ENCODE data around the gene SLIT3.

The SLIT3 gene

DNA sequence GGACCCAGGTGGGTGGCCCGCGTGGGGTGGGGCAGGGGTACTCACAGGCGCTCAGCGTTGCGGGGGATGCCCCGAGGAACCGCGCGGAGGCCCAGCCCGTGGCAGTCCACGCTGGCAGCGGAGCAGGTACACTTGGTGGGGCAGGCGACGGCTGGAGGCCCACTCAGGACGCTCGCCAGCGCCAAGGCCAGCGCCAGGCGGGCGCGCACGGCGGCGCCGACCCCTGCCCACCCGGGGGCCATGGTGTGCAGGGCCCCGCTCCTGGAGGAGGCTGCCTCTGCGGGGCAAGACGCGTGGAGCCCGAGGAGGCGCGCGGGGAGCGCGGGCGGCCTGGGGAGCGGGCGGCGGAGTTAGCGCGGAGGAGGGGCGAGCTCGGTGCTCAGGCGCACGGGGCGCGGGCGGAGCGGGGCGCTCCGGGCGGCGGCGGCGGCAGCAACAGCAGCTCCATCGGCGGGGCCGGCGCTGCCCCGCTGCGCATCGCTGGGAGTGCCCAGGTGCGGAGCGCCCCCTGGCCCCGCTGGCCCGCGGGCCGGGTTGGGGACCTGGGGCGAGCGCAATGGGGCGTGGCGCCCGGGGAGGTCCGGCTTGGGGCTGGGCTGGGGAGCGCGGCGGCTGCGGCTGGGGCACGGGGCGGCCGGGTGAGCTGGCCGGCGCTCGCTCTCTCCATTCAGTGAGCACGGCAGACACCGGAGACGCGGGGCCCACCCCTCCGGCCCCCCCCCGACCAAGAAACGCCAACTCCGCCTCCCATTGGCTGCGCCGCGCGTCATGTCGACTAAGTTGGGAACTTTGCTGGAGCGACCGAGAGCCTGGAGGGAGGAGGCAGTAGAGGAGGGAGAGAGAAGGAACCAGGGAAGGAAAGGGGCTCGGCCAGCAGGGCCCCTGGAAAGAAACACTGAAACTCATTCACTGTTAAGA lies at the start of gene SLIT3:
Gene SLIT3, minus strand, starts transcription at position 672 of the 918 bp plus-strand sequence. Its CDS starts 430 bp downstream, at position 242.
- no peak for DNase-seq (ENCODE audit: low read depth in 2 of 2)

DNA sequence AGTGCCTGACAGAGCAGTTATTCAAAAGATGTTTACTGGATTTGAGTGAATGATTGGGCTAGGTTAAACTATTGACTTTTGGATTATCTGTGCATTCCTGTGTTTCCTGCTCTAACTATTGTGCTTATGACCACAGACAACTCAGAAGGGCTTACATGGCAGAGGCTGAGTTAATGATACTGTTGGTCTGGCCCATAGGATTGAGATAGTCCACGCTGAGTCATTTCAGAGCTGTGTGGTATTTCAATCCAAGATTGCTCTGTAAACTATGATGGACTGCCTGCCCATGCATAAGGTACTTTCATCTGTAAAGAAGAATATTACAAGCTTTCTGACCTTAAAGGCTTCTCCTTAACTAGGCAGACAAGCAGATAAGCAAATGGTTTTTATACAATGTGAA lies 49.1 kb upstream of the SLIT3 start:
- DNase-seq (ENCODE audit: low read depth in 2 of 2) = no peak

DNA sequence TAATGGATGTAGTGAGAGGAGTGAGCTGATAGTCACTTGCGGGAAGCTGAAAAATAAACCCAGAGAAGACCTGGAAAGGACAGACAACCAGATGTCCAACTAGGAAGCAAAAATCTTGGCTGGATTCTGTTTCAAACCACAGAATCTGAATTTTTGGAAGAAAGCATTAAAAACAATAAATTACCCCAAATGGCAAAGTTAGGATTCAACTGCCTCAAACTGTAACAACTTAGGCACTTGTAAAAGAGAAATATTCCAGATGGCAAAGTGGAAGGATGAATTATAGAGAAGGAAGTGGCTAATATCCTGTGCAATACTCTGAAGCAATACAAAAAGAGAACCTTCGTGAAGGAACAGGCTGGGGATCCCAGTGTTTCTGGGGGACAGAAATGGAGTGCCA lies 46.8 kb upstream of the SLIT3 start:
- DNase-seq (ENCODE audit: low read depth in 2 of 2) = no peak

DNA sequence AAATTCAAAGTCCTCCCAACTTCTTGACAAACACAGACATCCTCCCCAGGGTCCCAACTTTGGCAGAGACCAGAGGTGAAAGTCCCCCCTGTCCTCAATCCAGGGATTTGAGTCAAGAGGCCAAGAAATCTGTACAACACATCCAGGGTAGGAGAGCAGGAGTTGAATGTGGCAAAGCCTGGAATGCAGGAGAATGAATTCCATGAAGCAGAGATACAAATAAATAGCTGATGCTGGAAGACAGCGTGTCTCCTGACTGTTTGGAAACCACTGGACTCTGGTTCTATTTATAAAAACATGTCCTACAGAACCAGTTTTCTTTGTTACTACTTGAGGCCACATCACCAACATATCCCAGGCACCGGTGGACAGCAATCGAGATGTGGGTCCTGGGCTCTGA lies 43.7 kb upstream of the SLIT3 start:
- DNase-seq (ENCODE audit: low read depth in 2 of 2) = no peak

DNA sequence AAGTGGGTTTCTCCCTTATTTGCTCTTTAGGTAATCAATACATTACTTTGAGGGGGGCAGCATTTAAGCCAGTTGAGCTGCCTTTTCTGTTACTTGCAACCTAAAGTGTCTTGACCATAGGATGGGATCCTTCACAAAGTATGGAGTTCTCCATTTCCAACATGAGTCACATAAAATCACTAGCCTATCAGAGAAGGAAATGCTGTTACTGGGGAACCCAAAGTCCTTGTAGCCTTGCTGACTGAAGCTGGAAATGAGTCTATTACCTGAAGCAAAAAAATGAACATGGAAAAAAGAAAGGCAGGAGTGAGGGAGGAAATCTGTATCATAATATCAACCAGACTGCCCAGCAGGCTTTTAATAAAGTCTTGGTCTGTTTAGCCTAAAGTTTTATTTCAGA lies 42.8 kb upstream of the SLIT3 start:
- no peak for DNase-seq (ENCODE audit: low read depth in 2 of 2)

DNA sequence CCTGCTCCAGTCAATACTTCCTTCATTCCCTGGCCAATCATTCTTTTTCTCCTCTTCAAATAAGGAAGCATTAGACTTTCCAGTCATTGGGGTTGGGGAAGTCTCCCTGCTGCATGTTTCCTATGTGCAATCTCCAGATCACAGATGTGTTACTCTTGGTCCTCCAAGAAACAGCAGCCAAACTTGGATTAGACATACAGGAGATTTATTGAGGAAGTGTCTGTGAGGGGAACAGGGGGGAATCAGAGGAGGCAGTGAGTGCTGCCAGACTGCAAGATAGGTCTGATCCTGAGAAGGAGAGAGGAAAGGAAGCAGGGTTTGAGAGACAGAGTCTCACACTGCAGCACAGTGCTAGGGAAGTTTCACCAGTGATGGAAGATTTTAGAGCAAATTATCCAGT lies 40.6 kb upstream of the SLIT3 start:
- DNase-seq (ENCODE audit: low read depth in 2 of 2) = no peak

DNA sequence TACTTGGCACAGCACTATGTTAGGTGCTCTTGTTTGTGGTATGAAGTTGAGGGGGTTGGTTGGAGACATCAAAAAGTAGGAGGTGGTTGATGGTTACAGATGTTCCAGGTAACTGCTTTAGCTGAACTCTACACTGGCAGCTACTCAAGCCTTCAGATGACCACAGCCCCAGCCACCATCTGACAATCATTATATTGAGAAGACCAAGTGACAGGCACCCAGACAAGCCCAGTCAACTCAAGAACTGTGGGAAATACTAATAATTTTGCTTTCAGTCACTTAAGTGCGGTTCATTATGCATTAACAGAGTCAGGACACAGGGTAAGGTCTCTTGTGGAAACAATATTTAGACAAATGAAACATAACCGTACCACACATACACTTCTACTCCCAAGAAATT lies 38.9 kb upstream of the SLIT3 start:
- no peak for DNase-seq (ENCODE audit: low read depth in 2 of 2)

DNA sequence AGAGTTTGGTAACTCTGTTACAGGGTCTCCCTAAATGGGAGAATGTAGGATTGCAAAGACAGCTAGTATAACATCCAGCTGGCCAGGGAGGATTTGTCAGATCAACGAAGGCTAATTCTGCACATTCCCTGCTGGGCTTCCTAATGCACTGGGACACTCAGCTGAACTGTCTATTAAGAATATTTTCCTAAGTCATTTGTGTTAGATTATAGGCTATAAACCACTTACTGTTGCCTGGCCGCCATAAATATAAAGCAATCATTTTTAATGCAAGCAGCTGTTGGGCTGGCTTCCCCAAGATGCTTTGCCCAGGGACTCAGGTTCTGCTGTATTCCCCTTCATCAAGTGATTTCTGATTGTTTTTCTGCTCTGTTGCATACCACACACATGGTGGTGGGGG lies 35.3 kb upstream of the SLIT3 start:
- no peak for DNase-seq (ENCODE audit: low read depth in 2 of 2)

DNA sequence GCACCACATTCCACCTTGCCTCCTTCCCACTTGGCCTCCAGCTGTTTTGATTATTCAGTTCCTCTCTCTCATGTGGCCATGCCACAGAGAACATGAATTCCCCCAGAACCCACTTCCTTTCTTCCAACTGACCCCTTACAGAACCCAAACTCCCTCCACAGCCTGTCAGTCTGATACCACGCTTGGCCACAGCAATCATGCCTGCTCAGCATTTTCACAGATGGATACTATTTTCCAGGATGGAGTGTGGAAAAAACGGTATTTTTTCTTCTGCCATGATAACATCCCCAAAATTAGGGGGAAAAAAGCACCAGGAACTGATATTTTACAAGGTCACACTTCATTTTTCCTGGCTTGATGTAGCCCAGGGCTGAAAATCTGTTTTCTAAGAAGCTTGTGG lies 34.9 kb upstream of the SLIT3 start:
- DNase-seq (ENCODE audit: low read depth in 2 of 2) = no peak

DNA sequence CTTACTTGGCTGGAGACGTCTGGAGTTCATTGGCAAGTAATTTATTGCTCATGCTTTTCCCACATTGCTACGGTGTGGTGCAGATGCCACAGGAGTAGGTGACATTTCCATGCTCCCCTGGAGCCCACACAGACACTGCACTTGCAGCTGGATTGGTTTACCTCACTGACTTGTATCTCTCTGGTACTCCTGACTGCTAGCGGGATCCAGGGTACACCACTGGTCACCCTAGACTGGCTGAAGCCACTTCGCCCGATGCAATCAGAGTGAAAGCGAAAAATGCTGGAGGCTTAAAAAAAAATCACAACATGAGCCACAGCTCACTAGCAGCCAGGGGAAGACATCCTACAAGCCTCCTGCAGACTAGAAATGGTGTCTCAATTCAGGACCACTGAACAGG lies 32.6 kb upstream of the SLIT3 start:
- no peak for DNase-seq (ENCODE audit: low read depth in 2 of 2)

DNA sequence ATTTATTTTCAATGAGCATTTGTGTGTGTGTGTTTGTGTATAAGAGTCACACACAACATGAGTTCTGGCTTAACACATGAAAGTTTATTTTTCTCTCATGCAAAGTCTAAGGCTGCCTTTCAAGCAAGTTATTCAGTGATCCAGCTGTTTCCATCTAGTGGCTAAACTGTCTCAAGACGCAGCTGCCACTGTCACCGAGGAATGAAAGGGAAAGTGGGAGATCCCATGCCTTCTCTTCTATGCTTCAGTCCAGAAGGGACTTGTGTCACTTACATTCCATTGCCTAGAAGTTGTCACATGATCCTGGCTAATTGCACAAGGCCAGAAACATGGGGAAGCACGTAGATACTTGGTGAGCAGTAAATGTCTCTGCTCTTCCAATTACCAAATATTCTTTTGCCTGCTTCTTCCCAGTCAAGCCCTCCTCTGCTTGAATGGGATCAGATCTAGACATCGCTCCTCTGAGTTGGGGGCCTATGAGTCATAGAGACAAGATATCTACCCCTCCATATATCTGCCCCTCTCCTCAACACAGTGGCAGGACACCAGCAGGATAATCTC lies 30.4 kb upstream of the SLIT3 start:
- no peak for DNase-seq (ENCODE audit: low read depth in 2 of 2)

DNA sequence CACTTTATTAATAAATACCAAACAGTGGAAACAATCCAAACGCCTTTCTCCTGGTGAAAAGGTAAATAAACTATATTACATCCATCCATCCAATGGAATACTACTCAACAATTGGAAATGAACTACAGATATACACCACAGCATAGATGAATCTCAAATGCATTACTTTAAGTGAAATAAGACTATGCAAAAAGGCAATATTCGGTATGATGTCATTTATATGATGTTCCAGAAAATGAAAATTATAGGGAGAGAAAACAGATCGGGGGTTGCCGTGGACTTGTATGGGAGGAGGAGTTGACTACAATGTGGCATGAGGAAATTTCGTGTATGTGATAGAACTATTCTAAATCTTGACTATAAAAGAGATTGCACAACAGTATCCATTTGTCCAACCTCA lies 27.5 kb upstream of the SLIT3 start:
- DNase-seq (ENCODE audit: low read depth in 2 of 2) = no peak

DNA sequence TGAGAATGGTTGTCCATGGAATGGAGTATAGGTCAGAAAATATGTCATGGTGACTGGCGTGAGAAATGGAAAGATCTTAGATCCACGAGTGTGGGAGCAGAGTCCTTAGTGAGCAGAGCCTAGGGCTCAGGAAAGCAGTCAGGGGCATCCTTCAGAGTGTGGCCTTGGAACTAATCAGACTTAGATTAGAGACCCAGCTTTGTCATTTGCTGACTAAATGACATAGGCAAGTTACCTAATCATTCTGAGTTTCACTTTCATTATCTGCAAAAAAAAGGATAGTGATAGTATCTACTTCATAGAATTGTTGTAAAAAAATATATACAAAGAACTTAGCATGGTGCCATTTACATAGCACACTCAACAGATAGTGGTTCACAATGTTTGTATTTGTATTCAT lies 24.3 kb upstream of the SLIT3 start:
- DNase-seq (ENCODE audit: low read depth in 2 of 2) = no peak

DNA sequence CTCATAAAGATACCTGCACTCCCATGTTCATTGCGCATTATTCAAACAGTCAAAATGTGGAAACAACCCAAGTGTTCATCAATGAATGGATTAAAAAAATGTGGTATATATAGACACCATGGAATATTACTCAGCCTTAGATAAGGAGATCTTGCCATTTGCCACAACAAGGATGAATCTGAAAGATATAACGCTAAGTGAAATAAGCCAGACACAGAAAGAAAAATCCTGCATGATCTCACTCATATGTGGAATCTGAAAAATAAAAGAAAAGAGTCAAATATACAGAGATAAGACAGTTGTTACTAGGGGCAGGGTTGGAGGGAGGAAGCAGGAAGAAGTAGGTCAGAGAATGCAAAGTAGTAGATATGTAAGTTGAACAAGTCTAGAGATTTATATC lies 17.6 kb upstream of the SLIT3 start:
- no peak for DNase-seq (ENCODE audit: low read depth in 2 of 2)

DNA sequence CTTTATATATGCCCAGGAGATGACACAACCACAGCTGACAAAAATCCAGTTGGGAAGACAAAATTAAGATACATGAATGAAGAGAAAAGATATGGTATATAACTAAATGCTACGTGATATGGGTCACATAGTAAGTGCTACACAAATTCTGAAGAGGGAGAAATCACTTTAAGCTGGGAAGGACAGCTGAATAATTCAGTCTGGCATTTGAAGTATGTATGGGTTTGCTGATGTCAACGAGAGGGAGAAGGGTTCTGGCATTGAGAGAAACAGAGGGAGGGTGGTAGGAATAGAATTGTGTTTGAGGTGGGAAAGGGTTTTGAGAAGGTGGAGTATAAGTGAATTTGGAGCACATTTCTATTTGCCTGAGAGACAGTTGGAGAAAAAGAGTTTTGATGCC lies 6.7 kb upstream of the SLIT3 start:
- DNase-seq (ENCODE audit: low read depth in 2 of 2) = no peak

DNA sequence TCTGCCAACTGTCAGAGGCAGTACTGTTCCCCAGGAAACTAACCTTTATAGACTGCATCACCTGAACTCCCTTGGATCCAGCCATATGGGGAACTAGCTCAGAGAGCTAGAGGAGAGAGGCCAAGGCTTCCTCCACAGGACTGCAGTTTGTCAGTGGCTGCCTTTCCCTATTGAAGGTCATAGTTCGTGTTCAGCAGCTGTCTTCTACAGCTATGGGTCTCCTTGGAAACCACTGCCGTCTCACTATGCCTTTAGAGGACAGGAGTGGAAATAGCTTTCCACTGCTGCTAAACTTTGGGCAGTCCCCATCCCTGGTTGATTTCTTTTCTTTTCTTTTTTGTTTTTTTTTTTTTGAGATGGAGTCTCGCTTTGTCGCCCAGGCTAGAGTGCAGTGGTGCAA lies 4.4 kb upstream of the SLIT3 start:
- DNase-seq (ENCODE audit: low read depth in 2 of 2) = no peak

DNA sequence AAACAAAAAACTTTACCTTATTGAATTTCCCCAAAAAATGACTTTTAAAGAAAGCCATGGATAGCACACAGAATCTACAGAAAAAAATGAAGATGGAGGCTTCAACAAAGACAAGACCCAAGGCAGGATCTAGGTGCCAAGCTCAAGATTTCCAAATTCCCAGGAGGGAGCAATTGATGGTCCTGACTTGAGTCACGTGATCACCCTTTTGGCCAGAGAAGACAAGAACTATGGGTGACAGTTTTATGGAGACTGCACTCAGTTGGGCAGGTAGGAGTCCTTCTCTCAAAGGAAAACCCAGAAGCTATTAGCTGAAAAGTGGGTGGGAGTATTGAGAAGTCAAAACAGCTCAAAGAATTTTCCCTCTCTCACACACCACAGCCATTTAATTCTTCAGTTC lies 3.2 kb upstream of the SLIT3 start:
- DNase-seq (ENCODE audit: low read depth in 2 of 2) = no peak

DNA sequence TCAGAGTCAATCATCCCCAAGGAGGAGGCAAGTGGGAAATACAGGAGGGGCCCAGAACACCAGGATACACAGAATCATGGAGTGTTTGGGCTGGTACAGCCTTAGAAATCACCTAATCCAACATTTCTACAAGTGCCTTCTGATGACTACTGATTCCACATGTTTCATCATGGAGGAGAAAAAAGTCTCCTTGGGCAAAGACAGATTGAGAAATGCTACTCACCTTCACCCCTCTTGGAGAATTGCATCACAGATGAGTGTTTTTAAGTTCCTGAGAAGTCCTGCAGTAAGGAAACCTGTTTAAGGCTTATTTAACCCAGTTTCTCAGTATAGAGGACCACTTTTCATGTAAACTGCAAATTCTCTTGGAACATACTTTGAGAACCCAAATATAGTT lies 2.2 kb upstream of the SLIT3 start:
- DNase-seq (ENCODE audit: low read depth in 2 of 2) = no peak

DNA sequence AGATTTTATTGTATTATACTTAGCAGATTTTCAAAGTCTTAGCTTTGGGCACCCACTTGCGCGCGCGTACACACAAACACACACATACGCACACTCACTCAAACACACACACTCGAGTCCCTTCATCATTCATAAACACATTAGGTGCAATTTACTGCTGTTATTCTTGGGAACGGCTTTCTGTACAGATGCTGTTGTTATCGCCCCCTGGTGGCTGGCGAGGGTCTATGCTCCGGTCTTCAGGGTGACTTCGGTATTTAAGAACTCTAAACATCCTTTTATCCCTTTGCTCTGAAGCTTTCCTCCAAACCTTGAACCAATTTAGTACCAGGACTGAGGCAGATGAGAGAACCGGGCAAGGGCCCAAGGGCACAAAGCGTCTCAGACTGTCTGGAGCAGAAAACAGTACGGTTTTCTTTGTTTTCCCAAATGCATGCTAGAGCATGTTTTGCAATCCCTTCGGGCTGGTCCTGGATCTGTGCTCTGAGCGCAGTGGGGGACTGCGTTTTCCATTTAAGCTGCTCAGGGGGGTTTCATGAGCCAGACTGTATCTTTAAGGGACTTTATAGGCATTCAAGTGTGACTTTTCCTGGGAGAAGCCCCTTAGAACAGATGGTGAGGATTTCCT lies 1.7 kb upstream of the SLIT3 start:
- DNase-seq (ENCODE audit: low read depth in 2 of 2) = peak; percentile 34 to 67

DNA sequence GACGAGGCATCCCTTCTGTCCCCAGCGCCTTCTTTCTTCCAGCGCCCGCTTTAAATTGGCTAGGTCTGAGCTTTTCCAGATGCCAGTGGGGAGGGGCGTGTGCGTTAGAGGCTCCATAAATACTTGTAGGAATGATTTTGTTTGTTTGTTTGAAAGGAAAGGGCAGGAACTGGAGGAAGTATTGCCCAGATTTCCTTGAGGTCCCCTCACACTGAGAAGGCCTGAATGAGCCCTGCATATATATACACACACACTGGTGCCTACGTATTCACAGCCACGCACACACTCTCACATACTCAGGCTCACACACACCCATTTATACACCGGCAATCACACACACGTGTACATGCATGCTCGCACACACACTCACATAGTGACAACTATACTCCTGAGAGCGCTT lies 1.0 kb upstream of the SLIT3 start:
- DNase-seq (ENCODE audit: low read depth in 2 of 2) = no peak

DNA sequence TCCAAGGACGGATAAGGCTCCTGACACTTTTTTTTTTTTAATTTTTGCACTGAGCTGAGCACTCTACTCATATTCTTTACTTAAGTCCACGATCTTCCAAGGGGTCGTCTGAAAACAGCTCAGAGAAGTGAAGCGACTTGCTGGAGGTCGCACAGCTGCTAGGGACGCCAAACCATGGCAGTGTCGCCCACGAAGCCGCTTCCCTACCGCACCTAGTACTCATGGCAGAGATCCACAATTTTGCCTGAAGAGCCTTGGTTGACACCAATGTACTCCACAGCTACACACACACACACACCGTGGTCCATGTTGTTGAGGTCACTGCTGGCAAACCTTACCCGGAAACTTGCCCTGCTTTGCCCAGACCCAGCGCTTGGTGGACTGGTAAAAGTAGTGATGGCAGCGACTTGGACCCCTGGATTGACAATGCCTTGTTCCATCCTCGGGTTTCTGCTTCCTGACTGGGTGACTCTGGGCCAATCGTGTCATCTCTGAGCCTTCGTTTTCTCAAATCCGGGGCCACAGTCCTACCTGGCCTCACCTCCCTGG lies 521 bp upstream of the SLIT3 start:
- no peak for DNase-seq (ENCODE audit: low read depth in 2 of 2)

DNA sequence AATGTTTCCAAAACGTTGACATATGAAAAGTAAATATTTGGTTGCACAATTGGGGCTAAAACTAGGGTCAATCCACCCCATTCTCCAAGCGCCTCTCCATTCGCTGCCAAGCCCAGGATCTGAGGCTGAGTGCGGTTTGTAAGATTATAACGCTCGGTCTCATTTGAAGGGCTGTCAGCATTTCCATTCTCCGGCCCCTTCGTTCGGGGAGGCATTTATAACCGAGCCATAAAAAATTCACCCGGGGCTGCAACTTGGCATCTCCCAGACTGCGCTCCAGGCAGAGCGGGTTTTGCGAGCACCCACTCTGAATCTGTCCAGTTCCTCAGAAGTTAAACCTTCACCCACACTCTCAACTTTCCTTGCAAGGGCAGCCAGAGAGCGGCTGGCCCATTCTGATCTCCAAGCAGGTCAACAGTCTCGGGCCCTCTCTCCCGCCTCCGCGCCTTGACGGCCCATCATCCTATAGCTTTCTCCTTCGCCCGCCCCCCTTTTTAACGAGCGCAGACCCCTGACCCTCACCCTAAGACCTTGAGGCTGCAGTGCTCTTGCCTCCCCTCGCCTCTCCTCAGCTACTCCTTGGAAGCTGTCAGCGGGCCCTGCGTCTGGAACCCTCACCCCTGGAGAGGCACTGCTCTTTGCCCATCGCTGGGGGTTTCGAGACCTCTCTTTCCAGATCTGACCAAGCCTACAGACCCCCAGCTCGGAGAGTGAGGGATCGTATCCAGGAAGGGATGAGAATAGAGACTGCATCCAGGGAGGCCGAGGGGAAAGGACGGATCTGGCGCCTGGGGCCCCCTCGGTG lies 1.1 kb downstream of the SLIT3 start:
- DNase-seq (ENCODE audit: low read depth in 2 of 2) = no peak

All from stimulated activated CD4-positive, alpha-beta T cell treated with anti-CD3 and anti-CD28 coated beads, Interleukin-12 subunit alpha, Interleukin-12 subunit beta, amount 100 ng/mL, for 24 hours (primary cell).